ENCODE results near the gene CEBPZ.

Gene CEBPZ

GRCh38 chr2:37192551-37192950, 38.8 kb downstream of the CEBPZ start:
- TF ChIP-seq, protein P1, sequence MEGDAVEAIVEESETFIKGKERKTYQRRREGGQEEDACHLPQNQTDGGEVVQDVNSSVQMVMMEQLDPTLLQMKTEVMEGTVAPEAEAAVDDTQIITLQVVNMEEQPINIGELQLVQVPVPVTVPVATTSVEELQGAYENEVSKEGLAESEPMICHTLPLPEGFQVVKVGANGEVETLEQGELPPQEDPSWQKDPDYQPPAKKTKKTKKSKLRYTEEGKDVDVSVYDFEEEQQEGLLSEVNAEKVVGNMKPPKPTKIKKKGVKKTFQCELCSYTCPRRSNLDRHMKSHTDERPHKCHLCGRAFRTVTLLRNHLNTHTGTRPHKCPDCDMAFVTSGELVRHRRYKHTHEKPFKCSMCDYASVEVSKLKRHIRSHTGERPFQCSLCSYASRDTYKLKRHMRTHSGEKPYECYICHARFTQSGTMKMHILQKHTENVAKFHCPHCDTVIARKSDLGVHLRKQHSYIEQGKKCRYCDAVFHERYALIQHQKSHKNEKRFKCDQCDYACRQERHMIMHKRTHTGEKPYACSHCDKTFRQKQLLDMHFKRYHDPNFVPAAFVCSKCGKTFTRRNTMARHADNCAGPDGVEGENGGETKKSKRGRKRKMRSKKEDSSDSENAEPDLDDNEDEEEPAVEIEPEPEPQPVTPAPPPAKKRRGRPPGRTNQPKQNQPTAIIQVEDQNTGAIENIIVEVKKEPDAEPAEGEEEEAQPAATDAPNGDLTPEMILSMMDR (IDR thresholded peaks at IDR 0.05) = no peak

GRCh38 chr2:37191747-37192146, 39.6 kb downstream of the CEBPZ start:
- TF ChIP-seq, protein P1 (IDR thresholded peaks at IDR 0.05) = no peak

- TF ChIP-seq, protein P1 (IDR thresholded peaks at IDR 0.05) = no peak
Observed at GRCh38 chr2:37191253-37191652, 40.1 kb downstream of the CEBPZ start.

GRCh38 chr2:37190290-37190689, 41.1 kb downstream of the CEBPZ start:
- TF ChIP-seq, protein P1 (IDR thresholded peaks at IDR 0.05) = no peak

GRCh38 chr2:37189452-37190153, 41.8 kb downstream of the CEBPZ start:
- TF ChIP-seq, protein P1 (IDR thresholded peaks at IDR 0.05) = no peak

DNA sequence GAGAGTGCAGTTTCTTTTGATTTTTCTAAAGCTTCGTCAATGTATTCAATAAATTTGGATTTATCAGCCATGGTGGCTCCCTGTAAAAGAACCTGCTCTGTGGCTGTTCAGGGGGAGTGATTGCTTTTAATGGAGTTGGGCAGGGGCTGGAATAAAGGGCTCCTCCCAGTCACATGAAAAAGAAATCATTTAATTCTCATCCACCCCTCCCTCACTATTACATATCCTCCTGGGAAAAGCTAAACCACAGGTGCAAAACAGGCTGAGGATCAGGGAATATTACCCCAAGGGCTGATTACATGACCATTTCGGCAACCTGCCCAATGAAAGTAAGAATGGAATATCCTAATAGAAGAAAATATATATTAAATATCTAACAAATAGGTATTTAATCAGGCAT, 42.8 kb downstream of the CEBPZ start, which contains the start of gene SULT6B1:
Gene SULT6B1 (minus strand): TSS at position 101 of the 400 bp plus-strand sequence. CDS start 30 bp downstream, at position 71.
- TF ChIP-seq, protein P1 (IDR thresholded peaks at IDR 0.05) = no peak

DNA sequence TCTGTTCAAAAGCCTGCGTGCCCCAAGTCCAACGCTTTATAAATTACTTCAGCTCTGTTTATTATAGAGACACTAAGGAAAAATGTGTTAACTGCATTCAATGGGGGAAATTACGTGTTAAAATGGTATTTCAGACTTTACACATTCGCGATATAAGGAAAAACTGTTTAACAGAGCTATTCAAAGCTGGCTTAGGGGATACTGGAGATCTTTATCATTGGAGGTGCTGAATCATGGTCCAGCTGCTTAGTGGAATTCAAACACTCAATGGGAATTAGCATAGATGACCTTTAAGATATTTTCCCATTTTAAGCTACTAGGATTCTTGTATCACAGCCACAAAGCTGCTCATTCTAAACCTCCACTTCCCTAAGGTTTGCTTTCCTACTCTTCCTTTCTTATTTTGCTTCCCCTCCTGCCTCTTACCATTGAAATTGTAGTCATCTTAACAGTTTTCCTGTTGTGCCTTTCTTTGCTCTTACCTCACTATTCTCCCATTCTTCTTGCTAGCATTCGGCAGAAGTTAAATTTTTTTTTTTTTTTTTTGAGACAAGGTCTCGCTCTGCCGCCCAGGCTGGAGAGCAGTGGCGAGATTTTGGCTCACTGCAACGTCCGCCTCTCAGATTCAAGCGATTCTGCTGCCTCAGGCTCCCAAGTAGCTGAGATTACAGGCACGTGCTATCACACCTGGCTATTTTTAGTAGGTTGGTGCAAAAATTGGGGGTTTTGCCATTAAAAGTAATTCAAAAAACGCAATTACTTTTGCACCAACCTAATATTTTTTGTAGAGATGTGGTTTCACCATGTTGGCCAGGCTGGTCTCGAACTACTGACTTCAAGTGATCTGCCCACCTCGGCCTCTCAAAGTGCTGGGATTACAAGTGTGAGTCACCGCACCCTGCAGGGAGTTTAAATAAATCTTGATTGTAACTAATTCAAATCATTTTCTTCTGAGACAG, 49.4 kb downstream of the CEBPZ start:
- TF ChIP-seq, protein P1 (IDR thresholded peaks at IDR 0.05) = no peak

Measured in LNCAP (cell line).